Fibroblast of villous mesenchyme (primary cell): ENCODE results near the gene GOLGA7B. TPM values are rescaled to one million over a fixed set of nuclear protein-coding genes. Genes with fewer than 3 reads are reported as not detected.

ENCODE experiments used
- DNase-seq: peaks from one replicate; pipeline ENCODE4 v3.0.0-alpha.2; 2010; ENCODE audit warnings: low read depth
- H3K4me3 ChIP-seq: 2 replicates; pipeline ENCODE4 v1.5.1; 2011; ENCODE audit warnings: low read depth, mild to moderate bottlenecking, low read length
- CTCF ChIP-seq: IDR thresholded peaks from 2 replicates; pipeline ENCODE4 v1.5.1; 2012; ENCODE audit warnings: low read depth, mild to moderate bottlenecking, low read length; ENCODE audit not compliant: insufficient read depth
- total RNA-seq: library from RNA; depleted of rRNA; stranded (reverse); fragments of >200 nt; gene quantifications from 2 replicates; pipeline ENCODE4 v1.2.3, GENCODE V29; 2012

GOLGA7B gene
- total RNA-seq, 1 donor = under 0.01 TPM

GRCh38 chr10:97873569-97873968 is 23.9 kb downstream of the GOLGA7B start:
- DNase-seq = no peak
- no peak overlapping the region for H3K4me3 ChIP-seq
- no peak for TF ChIP-seq CTCF

GRCh38 chr10:97874332-97874731 is 24.7 kb downstream of the GOLGA7B start:
- no peak for DNase-seq
- no peak overlapping the region for H3K4me3 ChIP-seq
- no peak for TF ChIP-seq CTCF

- no peak for DNase-seq
- no peak overlapping the region for H3K4me3 ChIP-seq
- no peak for TF ChIP-seq CTCF
Measured at GRCh38 chr10:97875391-97875790, 25.7 kb downstream of the GOLGA7B start.

DNA sequence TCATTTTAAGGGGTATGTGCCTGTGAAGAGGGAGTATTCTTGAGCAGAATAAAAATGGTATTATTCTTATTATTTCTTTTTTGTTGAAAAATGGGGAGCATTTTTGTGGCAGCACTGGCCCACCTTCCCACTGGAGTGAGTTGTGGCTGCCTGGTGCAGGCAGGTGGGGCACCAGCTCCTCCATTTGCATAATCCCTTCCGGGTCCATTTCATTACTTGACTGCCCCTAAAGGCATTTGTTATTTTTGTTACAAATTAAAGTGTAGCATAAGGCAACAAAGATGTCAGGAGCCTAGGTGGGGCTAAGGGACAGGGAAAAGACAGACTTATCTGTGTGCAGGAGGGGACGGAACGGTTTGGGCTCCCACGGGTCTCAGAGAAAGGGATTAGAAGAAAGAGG is 26.8 kb downstream of the GOLGA7B start:
- DNase-seq = no peak
- TF ChIP-seq CTCF = no peak
- H3K4me3 ChIP-seq = no peak overlapping the region

GRCh38 chr10:97879241-97879640 is 29.6 kb downstream of the GOLGA7B start:
- no peak overlapping the region for H3K4me3 ChIP-seq
- DNase-seq = no peak
- no peak for TF ChIP-seq CTCF

- no peak for DNase-seq
- no peak for TF ChIP-seq CTCF
- H3K4me3 ChIP-seq = no peak overlapping the region
Measured at GRCh38 chr10:97880109-97880508, 30.5 kb downstream of the GOLGA7B start.
